ENCODE data around the gene NFIC.

- TF ChIP-seq CTCF (IDR thresholded peaks at IDR 0.05) (no peak), POLR2A (IDR thresholded peaks at IDR 0.05) (no peak)
Measured at GRCh38 chr19:3386447-3387234, 20.3 kb downstream of the NFIC start.
